Testis (tissue), 3 donors: ENCODE results near the gene ITPK1. TPM values are rescaled to one million over a fixed set of nuclear protein-coding genes. Genes with fewer than 3 reads are reported as not detected.

ENCODE experiments used
- DNase-seq: peaks from one replicate; pipeline ENCODE4 v3.0.0-alpha.2; 2019
- H3K27ac ChIP-seq, 2 donors: fragments of 200-600 bp; sonication (generic); one replicate each; pipeline ENCODE4 v1.5.1; 2019
- H3K27me3 ChIP-seq: fragments of 200-600 bp; sonication (generic); one replicate; pipeline ENCODE4 v1.5.1; 2019
- H3K36me3 ChIP-seq: fragments of 200-600 bp; sonication (generic); one replicate; pipeline ENCODE4 v1.5.1; 2017; ENCODE audit warnings: low read depth; ENCODE audit errors: missing control alignments
- H3K4me1 ChIP-seq: fragments of 200-600 bp; sonication (generic); one replicate; pipeline ENCODE4 v1.5.1; 2019
- H3K4me3 ChIP-seq, 2 donors: fragments of 200-600 bp; sonication (generic); one replicate each; pipeline ENCODE4 v1.5.1; 2017 to 2019
- H3K9me3 ChIP-seq: fragments of 200-600 bp; sonication (generic); one replicate; pipeline ENCODE4 v1.5.1; 2017
- POLR2A ChIP-seq: fragments of 450-650 bp; IDR thresholded peaks from one replicate; pipeline ENCODE4 v1.6.1; 2017; ENCODE audit warnings: antibody characterized with exemption, mild to moderate bottlenecking, moderate library complexity
- WGBS, 2 donors: methylation state at CpG; one replicate each; pipeline ENCODE4 v1.1.5; 2018; 5-methylcytosine and 5-hydroxymethylcytosine counted together
- intact Hi-C: fragments of 100-400 bp; cut with DNase I; formaldehyde crosslinking; loops from one replicate; pipeline ENCODE4 v1.15.1; 2023; ENCODE audit warnings: low total_unique reads
- polyA plus RNA-seq: library from polyadenylated mRNA; stranded (reverse); fragments of 350-450 nt; fragmentation: Illumina TruSeq; extraction: RNeasy Lipid Tissue Mini Kit (QIAGEN cat#74804); gene quantifications from one replicate; pipeline ENCODE4 v1.2.3, GENCODE V29; 2014; ENCODE audit warnings: low read depth, low replicate concordance; ENCODE audit not compliant: insufficient read depth
- total RNA-seq, 2 donors: library from RNA; depleted of rRNA; stranded (reverse); fragments of >200 nt; gene quantifications; one replicate each; pipeline ENCODE4 v1.2.3, GENCODE V29; 2016
- TF ChIP-seq, protein P1 (sequence below), 3 experiments: fragments of 450-650 bp in 2 of 3; fragments of 200-600 bp in 1 of 3; sonication (generic) in 1 of 3; IDR thresholded peaks; one replicate each; pipeline ENCODE4 v1.5.1; 2016 to 2019; ENCODE audit warnings: antibody characterized with exemption in 3 of 3, mild to moderate bottlenecking in 2 of 3, moderate library complexity in 1 of 3

Gene ITPK1
- total and polyA plus RNA-seq, 3 donors from 2014 or later: 78.3 to 92.5 (median 90.6) TPM

GRCh38 chr14:93105362-93105761 is 10.4 kb downstream of the ITPK1 start:
- intact Hi-C loops: no loop called here
- Histone ChIP-seq H3K9me3 (no peaks in the 10 kb centered on the region), H3K27me3 (no peaks in the 10 kb centered on the region), H3K4me1 (peaks cover 14% of the 10 kb centered on the region), H3K27ac (no peak overlapping the region), H3K4me3 (no peak overlapping the region), H3K36me3 (no peaks in the 10 kb centered on the region)
- no peak for DNase-seq
- no peak for TF ChIP-seq POLR2A
- TF ChIP-seq, protein P1, sequence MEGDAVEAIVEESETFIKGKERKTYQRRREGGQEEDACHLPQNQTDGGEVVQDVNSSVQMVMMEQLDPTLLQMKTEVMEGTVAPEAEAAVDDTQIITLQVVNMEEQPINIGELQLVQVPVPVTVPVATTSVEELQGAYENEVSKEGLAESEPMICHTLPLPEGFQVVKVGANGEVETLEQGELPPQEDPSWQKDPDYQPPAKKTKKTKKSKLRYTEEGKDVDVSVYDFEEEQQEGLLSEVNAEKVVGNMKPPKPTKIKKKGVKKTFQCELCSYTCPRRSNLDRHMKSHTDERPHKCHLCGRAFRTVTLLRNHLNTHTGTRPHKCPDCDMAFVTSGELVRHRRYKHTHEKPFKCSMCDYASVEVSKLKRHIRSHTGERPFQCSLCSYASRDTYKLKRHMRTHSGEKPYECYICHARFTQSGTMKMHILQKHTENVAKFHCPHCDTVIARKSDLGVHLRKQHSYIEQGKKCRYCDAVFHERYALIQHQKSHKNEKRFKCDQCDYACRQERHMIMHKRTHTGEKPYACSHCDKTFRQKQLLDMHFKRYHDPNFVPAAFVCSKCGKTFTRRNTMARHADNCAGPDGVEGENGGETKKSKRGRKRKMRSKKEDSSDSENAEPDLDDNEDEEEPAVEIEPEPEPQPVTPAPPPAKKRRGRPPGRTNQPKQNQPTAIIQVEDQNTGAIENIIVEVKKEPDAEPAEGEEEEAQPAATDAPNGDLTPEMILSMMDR (IDR thresholded peaks at IDR 0.05): no peak
- 83 to 84% methylated on average over 7 of the region's 7 CpGs for WGBS, 2 donors

GRCh38 chr14:93104961-93105360 is 10.8 kb downstream of the ITPK1 start:
- H3K4me1 ChIP-seq: peaks cover 14% of the 10 kb centered on the region
- H3K27me3 ChIP-seq: no peaks in the 10 kb centered on the region
- H3K4me3 ChIP-seq: no peak overlapping the region
- no peaks in the 10 kb centered on the region for H3K9me3 ChIP-seq
- DNase-seq: no peak
- H3K36me3 ChIP-seq: no peaks in the 10 kb centered on the region
- 82 to 94% methylated on average over 2 to 6 of the region's 6 CpGs for WGBS, 2 donors
- no peak for TF ChIP-seq POLR2A
- TF ChIP-seq, protein P1 (IDR thresholded peaks at IDR 0.05): no peak
- intact Hi-C loops: no loop called here
- no peak overlapping the region for H3K27ac ChIP-seq

- H3K9me3 ChIP-seq: no peaks in the 10 kb centered on the region
- intact Hi-C loops: no loop called here
- H3K4me1 ChIP-seq: peaks cover 21% of the 10 kb centered on the region
- 89% methylated on average over 9 of the region's 9 CpGs for WGBS, 2 donors
- no peak for DNase-seq
- no peak overlapping the region for H3K4me3 ChIP-seq
- no peaks in the 10 kb centered on the region for H3K27me3 ChIP-seq
- TF ChIP-seq, protein P1 (IDR thresholded peaks at IDR 0.05): no peak
- no peak for TF ChIP-seq POLR2A
- H3K27ac ChIP-seq: no peak overlapping the region
- H3K36me3 ChIP-seq: no peaks in the 10 kb centered on the region
These were observed 12.2 kb downstream of the ITPK1 start for GRCh38 chr14:93103392-93104080.

DNA sequence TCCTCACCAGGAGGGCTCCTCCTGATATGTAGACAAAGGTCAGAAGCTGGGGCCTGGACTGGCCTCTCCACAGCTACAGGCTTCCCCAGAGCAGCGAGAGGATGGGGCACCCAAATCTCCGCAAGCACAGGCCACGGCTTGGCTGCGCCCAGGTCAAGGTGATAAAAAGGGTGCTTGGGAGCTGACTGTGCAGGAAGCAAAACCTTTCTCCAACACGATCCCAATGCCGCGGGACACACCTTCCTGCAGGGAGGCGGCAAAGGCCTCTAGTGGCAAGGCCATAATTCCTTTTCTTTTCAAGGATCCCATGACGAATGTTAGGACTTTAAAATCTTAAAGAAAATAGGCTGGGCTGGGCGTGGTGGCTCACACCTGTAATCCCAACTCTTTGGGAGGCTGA is 13.6 kb downstream of the ITPK1 start:
- TF ChIP-seq POLR2A: no peak
- TF ChIP-seq, protein P1 (IDR thresholded peaks at IDR 0.05): no peak
- peaks cover 14% of the 10 kb centered on the region for H3K4me1 ChIP-seq
- no peak overlapping the region for H3K27ac ChIP-seq
- H3K27me3 ChIP-seq: no peaks in the 10 kb centered on the region
- H3K9me3 ChIP-seq: no peaks in the 10 kb centered on the region
- H3K4me3 ChIP-seq: no peak overlapping the region
- intact Hi-C loops: no loop called here
- DNase-seq: no peak
- 88 to 93% methylated on average over 10 of the region's 10 CpGs for WGBS, 2 donors
- no peaks in the 10 kb centered on the region for H3K36me3 ChIP-seq

GRCh38 chr14:93101181-93101580 is 14.5 kb downstream of the ITPK1 start:
- no peaks in the 10 kb centered on the region for H3K9me3 ChIP-seq
- intact Hi-C loops: no loop called here

More at GRCh38 chr14:93101181-93101580, 14.5 kb downstream of the ITPK1 start:
- Histone ChIP-seq H3K36me3 (no peaks in the 10 kb centered on the region), H3K27me3 (no peaks in the 10 kb centered on the region), H3K4me1 (peaks cover 20% of the 10 kb centered on the region), H3K4me3 (no peak overlapping the region), H3K27ac (no peak overlapping the region)
- DNase-seq: no peak
- WGBS, 2 donors: 88 to 93% methylated on average over 6 of the region's 6 CpGs
- TF ChIP-seq, protein P1 (IDR thresholded peaks at IDR 0.05): no peak
- TF ChIP-seq POLR2A: no peak
